ENCODE data around the gene CATSPERB.
A peak's percentile ranks its signal among the peaks of the same experiment; 100 is the strongest.

Gene CATSPERB

GRCh38 chr14:91649930-91650329 is 82.0 kb downstream of the CATSPERB start:
- peak; percentile 59 for TF ChIP-seq CTCF (IDR thresholded peaks at IDR 0.05; ENCODE audit: low read length, missing control alignments)
- no peak overlapping the region for H3K4me3 ChIP-seq (replicated peaks; ENCODE audit: low read depth, low read length)
- DNase-seq (ENCODE audit: low read depth) = peak; percentile 70

- no peak for DNase-seq (ENCODE audit: low read depth)
- no peak overlapping the region for H3K4me3 ChIP-seq (replicated peaks; ENCODE audit: low read depth, low read length)
- no peak for TF ChIP-seq CTCF (IDR thresholded peaks at IDR 0.05; ENCODE audit: low read length, missing control alignments)
Observed at GRCh38 chr14:91647856-91648255, 84.0 kb downstream of the CATSPERB start.

- no peak overlapping the region for H3K4me3 ChIP-seq (replicated peaks; ENCODE audit: low read depth, low read length)
- TF ChIP-seq CTCF (IDR thresholded peaks at IDR 0.05; ENCODE audit: low read length, missing control alignments) = no peak
- no peak for DNase-seq (ENCODE audit: low read depth)
Observed at GRCh38 chr14:91636604-91637003, 95.3 kb downstream of the CATSPERB start.

DNA sequence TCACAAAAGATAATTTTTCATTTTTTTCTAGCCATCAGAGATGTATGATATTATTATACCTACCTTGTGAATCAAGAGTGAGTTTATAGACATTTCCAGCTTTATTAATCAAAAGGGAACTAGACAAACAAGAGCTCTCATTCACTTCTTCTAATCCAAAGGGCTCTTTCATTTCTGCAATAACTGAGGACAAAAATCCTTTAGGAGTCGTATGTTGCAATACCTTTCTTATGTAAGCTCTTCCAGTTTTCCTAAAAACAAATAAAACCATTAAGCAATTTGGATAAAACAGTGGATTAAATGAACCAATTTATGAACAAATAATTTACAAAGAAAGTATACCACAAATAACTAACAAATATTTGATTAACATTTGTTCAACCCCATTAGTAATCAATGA is 107.1 kb downstream of the CATSPERB start:
- H3K4me3 ChIP-seq (replicated peaks; ENCODE audit: low read depth, low read length) = no peak overlapping the region
- no peak for DNase-seq (ENCODE audit: low read depth)
- TF ChIP-seq CTCF (IDR thresholded peaks at IDR 0.05; ENCODE audit: low read length, missing control alignments) = no peak

DNA sequence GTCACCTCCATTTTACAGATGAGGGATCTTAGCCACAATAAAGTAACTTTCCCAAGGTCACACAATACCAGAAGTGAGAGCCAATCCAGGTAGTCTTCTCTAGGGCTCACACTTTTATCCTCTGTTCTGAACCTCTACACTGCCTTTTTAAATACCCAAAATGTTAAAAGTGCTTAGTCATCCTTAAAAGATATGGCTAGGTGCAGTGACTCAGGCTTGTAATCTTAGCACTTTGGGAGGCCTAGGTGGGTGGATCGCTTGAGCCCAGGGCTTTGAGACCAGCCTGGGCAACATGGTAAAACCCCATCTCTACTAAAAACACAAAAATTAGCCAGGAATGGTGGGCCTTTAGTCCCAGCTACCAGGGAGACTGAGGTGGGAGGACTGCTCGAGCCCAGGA is 117.7 kb downstream of the CATSPERB start:
- no peak for TF ChIP-seq CTCF (IDR thresholded peaks at IDR 0.05; ENCODE audit: low read length, missing control alignments)
- no peak overlapping the region for H3K4me3 ChIP-seq (replicated peaks; ENCODE audit: low read depth, low read length)
- peak; percentile 28 for DNase-seq (ENCODE audit: low read depth)

GRCh38 chr14:91613459-91614112 is 118.3 kb downstream of the CATSPERB start:
- no peak overlapping the region for H3K4me3 ChIP-seq (replicated peaks; ENCODE audit: low read depth, low read length)
- no peak for TF ChIP-seq CTCF (IDR thresholded peaks at IDR 0.05; ENCODE audit: low read length, missing control alignments)
- DNase-seq (ENCODE audit: low read depth) = no peak

DNA sequence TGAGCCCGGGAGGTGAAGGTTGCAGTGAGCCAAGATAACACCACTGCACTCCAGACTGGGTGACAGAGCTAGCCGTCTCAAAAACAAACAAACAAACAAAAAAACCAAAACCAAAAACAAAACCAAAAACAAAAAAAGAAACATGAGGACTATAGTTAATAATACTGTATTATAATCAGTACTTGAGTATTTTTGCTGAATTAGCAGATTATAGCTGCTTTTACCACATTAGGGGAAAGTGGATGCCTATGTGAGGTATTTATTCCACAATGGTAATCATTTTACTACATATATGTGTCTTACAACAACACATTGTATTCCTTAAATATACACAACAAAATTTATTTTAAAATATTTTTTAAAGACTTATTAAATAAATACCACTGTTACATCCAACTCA is 120.4 kb downstream of the CATSPERB start:
- H3K4me3 ChIP-seq (replicated peaks; ENCODE audit: low read depth, low read length) = no peak overlapping the region
- no peak for DNase-seq (ENCODE audit: low read depth)
- no peak for TF ChIP-seq CTCF (IDR thresholded peaks at IDR 0.05; ENCODE audit: low read length, missing control alignments)
